ENCODE data around the gene ADGRB2.

- no peak for TF ChIP-seq REST (tag by site-specific recombination; IDR thresholded peaks at IDR 0.05)
- no peak for TF ChIP-seq ZIC2 (tag by site-specific recombination; IDR thresholded peaks at IDR 0.05)
- TF ChIP-seq ZNF239 (tag by site-specific recombination; IDR thresholded peaks at IDR 0.05), result no peak
- no peak for TF ChIP-seq ZNF555 (tag by site-specific recombination; conservative IDR thresholded peaks at IDR 0.05)
- no peak for TF ChIP-seq CTCF (tag by site-specific recombination; IDR thresholded peaks at IDR 0.05)
- TF ChIP-seq, protein P1, sequence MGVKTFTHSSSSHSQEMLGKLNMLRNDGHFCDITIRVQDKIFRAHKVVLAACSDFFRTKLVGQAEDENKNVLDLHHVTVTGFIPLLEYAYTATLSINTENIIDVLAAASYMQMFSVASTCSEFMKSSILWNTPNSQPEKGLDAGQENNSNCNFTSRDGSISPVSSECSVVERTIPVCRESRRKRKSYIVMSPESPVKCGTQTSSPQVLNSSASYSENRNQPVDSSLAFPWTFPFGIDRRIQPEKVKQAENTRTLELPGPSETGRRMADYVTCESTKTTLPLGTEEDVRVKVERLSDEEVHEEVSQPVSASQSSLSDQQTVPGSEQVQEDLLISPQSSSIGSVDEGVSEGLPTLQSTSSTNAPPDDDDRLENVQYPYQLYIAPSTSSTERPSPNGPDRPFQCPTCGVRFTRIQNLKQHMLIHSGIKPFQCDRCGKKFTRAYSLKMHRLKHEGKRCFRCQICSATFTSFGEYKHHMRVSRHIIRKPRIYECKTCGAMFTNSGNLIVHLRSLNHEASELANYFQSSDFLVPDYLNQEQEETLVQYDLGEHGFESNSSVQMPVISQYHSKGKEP (tag by site-specific recombination; IDR thresholded peaks at IDR 0.05), result no peak
- no peak for TF ChIP-seq ZNF202 (tag by site-specific recombination; IDR thresholded peaks at IDR 0.05; ENCODE audit: borderline replicate concordance)
- TF ChIP-seq ZFP3 (tag by site-specific recombination; IDR thresholded peaks at IDR 0.05; ENCODE audit: low read depth), result no peak
- no peak for TF ChIP-seq YY2 (tag by site-specific recombination; IDR thresholded peaks at IDR 0.05)
- TF ChIP-seq BCL11B (tag by site-specific recombination; IDR thresholded peaks at IDR 0.05; ENCODE audit: low read depth), result no peak
- TF ChIP-seq ZSCAN30 (tag by site-specific recombination; IDR thresholded peaks at IDR 0.05), result no peak
- no peak for TF ChIP-seq PRDM2 (tag by site-specific recombination; IDR thresholded peaks at IDR 0.05; ENCODE audit: borderline replicate concordance)
- no peak for TF ChIP-seq KLF1 (tag by site-specific recombination; IDR thresholded peaks at IDR 0.05)
Measured at GRCh38 chr1:31805318-31805717, 41.2 kb upstream of the ADGRB2 start.
